SK-N-SH (cell line): Measurements from ENCODE around the gene ATF6. TPM values are rescaled to one million over a fixed set of nuclear protein-coding genes. Genes with fewer than 3 reads are reported as not detected.
A peak's percentile ranks its signal among the peaks of the same experiment; 100 is the strongest.

Experiments used
- CTCF ChIA-PET: fragments of 300-600, 350-600 bp; formaldehyde crosslinking; extraction: SDS; loops from one replicate; lab custom pipeline; 2021; lab: Yijun Ruan, JAX
- POLR2A ChIA-PET: fragments of 350-600 bp; sonication (Branson Sonifier 250); formaldehyde crosslinking; extraction: SDS; loops from one replicate; lab custom pipeline; 2020; ENCODE audit warnings: antibody characterized with exemption, inconsistent platforms; lab: Yijun Ruan, JAX
- DNase-seq: peaks from one replicate; pipeline ENCODE4 v3.0.0; 2012
- H2AFZ ChIP-seq: fragments of 200-600 bp; sonication (generic); 2 replicates; pipeline ENCODE4 v1.8.1; 2016; ENCODE audit warnings: antibody characterized with exemption, mild to moderate bottlenecking, low read depth
- H3F3A ChIP-seq: fragments of 200-600 bp; sonication (generic); replicated peaks from 2 replicates; pipeline ENCODE3; 2016; ENCODE audit warnings: antibody characterized with exemption, mild to moderate bottlenecking; ENCODE audit not compliant: insufficient read depth
- H3K27ac ChIP-seq, 2 experiments: fragments of 200-500 bp in 1 of 2; fragments of 200-600 bp in 1 of 2; sonication (Bioruptor generic) in 1 of 2; sonication (generic), shearing (Covaris generic) in 1 of 2; 2 replicates each; pipeline versions ENCODE4 v1.5.1 to v1.6.1; 2014 to 2016; ENCODE audit warnings: low read depth in 2 of 2, inconsistent platforms in 1 of 2, low read length in 1 of 2, mild to moderate bottlenecking in 1 of 2, mixed read lengths in 1 of 2
- H3K27me3 ChIP-seq: fragments of 200-600 bp; sonication (generic), shearing (Covaris generic); 2 replicates; pipeline ENCODE4 v1.6.1; 2016; ENCODE audit warnings: mixed run types; ENCODE audit not compliant: insufficient read depth
- H3K36me3 ChIP-seq, 2 experiments: fragments of 200-500 bp in 1 of 2; fragments of 200-600 bp in 1 of 2; sonication (Bioruptor generic) in 1 of 2; sonication (generic) in 1 of 2; replicated peaks in 1 of 2; 2 replicates each; pipeline versions ENCODE3 to v1.5.1; 2014 to 2016; ENCODE audit warnings: low read length in 1 of 2, mild to moderate bottlenecking in 1 of 2; ENCODE audit not compliant: insufficient read depth in 2 of 2, control insufficient read depth in 1 of 2
- H3K4me1 ChIP-seq, 2 experiments: fragments of 200-500 bp in 1 of 2; fragments of 200-600 bp in 1 of 2; sonication (Bioruptor generic) in 1 of 2; sonication (generic), shearing (Covaris generic) in 1 of 2; 2 replicates each; pipeline versions ENCODE4 v1.5.1 to v1.6.1; 2014 to 2016; ENCODE audit warnings: low read depth in 1 of 2, low read length in 1 of 2, mixed run types in 1 of 2; ENCODE audit not compliant: insufficient read depth in 2 of 2, control insufficient read depth in 1 of 2
- H3K4me2 ChIP-seq: fragments of 200-600 bp; sonication (generic), shearing (Covaris generic); 2 replicates; pipeline ENCODE4 v1.6.1; 2017; ENCODE audit warnings: mixed run types
- H3K4me3 ChIP-seq, 2 experiments: fragments of 200-500 bp in 1 of 2; fragments of 200-600 bp in 1 of 2; sonication (Bioruptor generic) in 1 of 2; sonication (generic), shearing (Covaris generic) in 1 of 2; 2 replicates each; pipeline versions ENCODE4 v1.5.1 to v1.8.1; 2014 to 2016; ENCODE audit warnings: low read depth in 2 of 2, inconsistent platforms in 1 of 2, low read length in 1 of 2, mild to moderate bottlenecking in 1 of 2, mixed read lengths in 1 of 2, moderate library complexity in 1 of 2
- H3K79me2 ChIP-seq: fragments of 200-600 bp; sonication (generic); 2 replicates; pipeline ENCODE4 v1.8.1; 2017; ENCODE audit warnings: mild to moderate bottlenecking; ENCODE audit not compliant: insufficient read depth
- H3K9ac ChIP-seq: fragments of 200-600 bp; sonication (generic); 2 replicates; pipeline ENCODE4 v1.6.1; 2017; ENCODE audit warnings: mixed run types
- H3K9me2 ChIP-seq: fragments of 200-600 bp; sonication (generic); 2 replicates; pipeline ENCODE4 v1.6.1; 2017; ENCODE audit warnings: mixed run types
- H3K9me3 ChIP-seq: fragments of 200-600 bp; sonication (generic); 2 replicates; pipeline ENCODE4 v1.6.1; 2017; ENCODE audit warnings: mixed run types, mild to moderate bottlenecking, moderate library complexity
- H4K20me1 ChIP-seq: fragments of 200-600 bp; sonication (generic); 2 replicates; pipeline ENCODE4 v1.6.1; 2017; ENCODE audit warnings: mild to moderate bottlenecking, mixed run types; ENCODE audit not compliant: insufficient read depth
- CTCF ChIP-seq: fragments of 200-600 bp; sonication (generic); IDR thresholded peaks from 2 replicates; pipeline ENCODE4 v1.6.1; 2017; ENCODE audit warnings: antibody characterized with exemption, mild to moderate bottlenecking, moderate library complexity
- ELF1 ChIP-seq: IDR thresholded peaks from 2 replicates; pipeline ENCODE4 v1.4.0; 2012
- GABPA ChIP-seq: IDR thresholded peaks from 2 replicates; pipeline ENCODE4 v1.4.0; 2012; ENCODE audit warnings: low read depth, mild to moderate bottlenecking
- JUND ChIP-seq: IDR thresholded peaks from 2 replicates; pipeline ENCODE4 v1.4.0; 2012
- MAX ChIP-seq: IDR thresholded peaks from 2 replicates; pipeline ENCODE4 v1.4.0; 2012; ENCODE audit warnings: low read depth
- MEF2A ChIP-seq: IDR thresholded peaks from 2 replicates; pipeline ENCODE4 v1.4.0; 2012; ENCODE audit warnings: low read depth, borderline replicate concordance
- MXI1 ChIP-seq: IDR thresholded peaks from 2 replicates; pipeline ENCODE4 v1.6.1; 2012; ENCODE audit warnings: mild to moderate bottlenecking, low read depth, low read length, improper control_type of control experiment
- NFIC ChIP-seq: IDR thresholded peaks from 2 replicates; pipeline ENCODE4 v1.4.0; 2012; ENCODE audit warnings: borderline replicate concordance
- NRF1 ChIP-seq: IDR thresholded peaks from 2 replicates; pipeline ENCODE4 v1.6.1; 2012; ENCODE audit warnings: low read depth, mild to moderate bottlenecking, low read length
- PBX3 ChIP-seq: IDR thresholded peaks from 2 replicates; pipeline ENCODE4; 2012
- RAD21 ChIP-seq: IDR thresholded peaks from 2 replicates; pipeline ENCODE4 v1.6.1; 2012; ENCODE audit warnings: mild to moderate bottlenecking, low read length
- RFX5 ChIP-seq: IDR thresholded peaks from 2 replicates; pipeline ENCODE4 v1.6.1; 2012; ENCODE audit warnings: mild to moderate bottlenecking, improper control_type of control experiment, low read length
- SIN3A ChIP-seq: IDR thresholded peaks from 2 replicates; pipeline ENCODE4 v1.6.1; 2012; ENCODE audit warnings: low read depth, mild to moderate bottlenecking, low read length, moderate library complexity, borderline replicate concordance
- SMC3 ChIP-seq: IDR thresholded peaks from 2 replicates; pipeline ENCODE4 v1.6.1; 2012; ENCODE audit warnings: low read depth, low read length, improper control_type of control experiment
- TAF1 ChIP-seq: IDR thresholded peaks from 2 replicates; pipeline ENCODE4 v1.6.1; 2012; ENCODE audit warnings: low read depth, mild to moderate bottlenecking, low read length, moderate library complexity, borderline replicate concordance
- TCF12 ChIP-seq: IDR thresholded peaks from 2 replicates; pipeline ENCODE4 v1.4.0; 2012
- USF2 ChIP-seq: fragments of 150-350 bp; IDR thresholded peaks from 2 replicates; pipeline ENCODE4 v1.6.1; 2017; ENCODE audit warnings: antibody characterized with exemption, low read length, low read depth, borderline replicate concordance
- ZBTB33 ChIP-seq: IDR thresholded peaks from 2 replicates; pipeline ENCODE4 v1.4.0; 2012; ENCODE audit warnings: low read depth, borderline replicate concordance
- WGBS: methylation state at CpG from one replicate; pipeline ENCODE4 v1.1.6; 2017; ENCODE audit warnings: low lambda C conversion rate; 5-methylcytosine and 5-hydroxymethylcytosine counted together
- polyA plus RNA-seq, 3 experiments: library from polyadenylated mRNA; depleted of rRNA; stranded (reverse); fragments of >200 nt; gene quantifications; 2 replicates each; pipeline ENCODE4 v1.2.3, GENCODE V29; 2012

The ATF6 gene
- polyA plus RNA-seq, 1 of the 3 experiments (the other 2 are of a cell fraction) = 8.8 TPM

GRCh38 chr1:161725908-161726472, 40.1 kb upstream of the ATF6 start:
- H3F3A ChIP-seq = peaks cover 24% of the 10 kb centered on the region
- peak; percentile 52 for DNase-seq
- H3K9ac ChIP-seq = peak overlapping the region; percentile 88; the same call in 1 of the 2 replicates
- H3K4me1 ChIP-seq = peaks cover 13 to 19% of the 10 kb centered on the region in 2 experiments; a peak in 2 of 4 replicates
- ChIA-PET CTCF (interaction anchor here (1.1 to 5.9 kb wide), 8 partner anchors 9 to 239 kb away, joined by 3 to 62 read pairs (median 6); partner anchors contain the start of gene DUSP12), POLR2A (interaction anchor here (0.8 kb wide), 1 partner anchor 10 kb away, joined by 3 read pairs; no protein-coding TSS in a partner anchor)
- H4K20me1 ChIP-seq = no peaks in the 10 kb centered on the region
- peak overlapping the region; percentile 69 to 84; a peak in 3 of 4 replicates for H3K27ac ChIP-seq
- no peaks in the 10 kb centered on the region for H3K9me2 ChIP-seq
- peak overlapping the region; percentile 75 for H2AFZ ChIP-seq
- no peaks in the 10 kb centered on the region for H3K27me3 ChIP-seq
- H3K4me3 ChIP-seq = peak overlapping the region; percentile 73 to 79
- no peaks in the 10 kb centered on the region for H3K36me3 ChIP-seq
- 9% methylated on average over 16 of the region's 34 CpGs for WGBS
- H3K9me3 ChIP-seq = no peaks in the 10 kb centered on the region
- peak; percentile 54 for TF ChIP-seq CTCF
- no peak for TF ChIP-seq PBX3
- no peak for TF ChIP-seq MEF2A
- TF ChIP-seq MAX = peak; percentile 52
- peak; percentile 44; the same call in 1 of the 2 replicates for TF ChIP-seq MXI1
- no peaks in the 10 kb centered on the region; the same call in 1 of the 2 replicates for H3K79me2 ChIP-seq
- H3K4me2 ChIP-seq = peak overlapping the region; percentile 98

- 1% methylated on average over 13 of the region's 83 CpGs for WGBS
- H3K9me3 ChIP-seq = no peaks in the 10 kb centered on the region
- peaks cover 13 to 15% of the 10 kb centered on the region in 2 experiments; a peak in 2 of 4 replicates for H3K4me1 ChIP-seq
- H2AFZ ChIP-seq = peak overlapping the region; percentile 75
- H3K4me3 ChIP-seq = peak overlapping the region; percentile 73 to 79
- H3K27ac ChIP-seq = peak overlapping the region; percentile 69 to 84
- POLR2A ChIA-PET = interaction anchor here (0.6 to 1.5 kb wide), 6 partner anchors 11 to 529 kb away, joined by 3 to 9 read pairs (median 4); partner anchors contain the start of gene DUSP12
- DNase-seq = peak; percentile 96
- H3K4me2 ChIP-seq = peak overlapping the region; percentile 98
- H3K9me2 ChIP-seq = no peaks in the 10 kb centered on the region
- H3K9ac ChIP-seq = peak overlapping the region; percentile 88
- no peaks in the 10 kb centered on the region for H3K36me3 ChIP-seq
- CTCF ChIA-PET = interaction anchor here (1.0 to 5.9 kb wide), 8 partner anchors 8 to 239 kb away, joined by 3 to 62 read pairs (median 5); partner anchors contain the start of gene DUSP12
- H3K27me3 ChIP-seq = no peaks in the 10 kb centered on the region
- H3F3A ChIP-seq = peaks cover 17% of the 10 kb centered on the region
- H4K20me1 ChIP-seq = no peaks in the 10 kb centered on the region
- H3K79me2 ChIP-seq = no peaks in the 10 kb centered on the region; the same call in 1 of the 2 replicates
- TF ChIP-seq GABPA (no peak; the same call in 1 of the 2 replicates), RAD21 (no peak), NFIC (no peak), SMC3 (no peak), RFX5 (no peak), ZBTB33 (0 out of 2 replicates have a peak, but pooled peaks have one; percentile 54), TCF12 (no peak), TAF1 (peak; percentile 13; the same call in 1 of the 2 replicates), NRF1 (no peak), USF2 (no peak), JUND (no peak), PBX3 (no peak; the same call in 1 of the 2 replicates), SIN3A (peak; percentile 20; the same call in 1 of the 2 replicates), ELF1 (peak; percentile 29; the same call in 1 of the 2 replicates)
These were observed 39.5 kb upstream of the ATF6 start for GRCh38 chr1:161726473-161727255.
